ENCODE measurements around the gene TEDC1. TPM values are rescaled to one million over a fixed set of nuclear protein-coding genes. Genes with fewer than 3 reads are reported as not detected.

TEDC1 gene
- total and polyA plus RNA-seq, 2 donors = 17.9 to 23.3 TPM

GRCh38 chr14:105476097-105476830 is 14.8 kb upstream of the TEDC1 start:
- H3K36me3 ChIP-seq (ENCODE audit: control insufficient read depth in 2 of 2, insufficient read depth in 2 of 2, low read length in 1 of 2) = no peaks in the 10 kb centered on the region
- H3K4me1 ChIP-seq (ENCODE audit: control insufficient read depth in 2 of 2, insufficient read depth in 2 of 2, low read length in 2 of 2) = peaks cover 9 to 28% of the 10 kb centered on the region in 2 donors
- H3K9me3 ChIP-seq (ENCODE audit: control insufficient read depth in 2 of 2, insufficient read depth in 1 of 2, low read length in 1 of 2) = peaks cover 8 to 28% of the 10 kb centered on the region in 2 donors
- no peak overlapping the region for H3K4me3 ChIP-seq (ENCODE audit: low read length in 2 of 2)
- H3K27ac ChIP-seq (ENCODE audit: low read depth in 1 of 2, low read length in 1 of 2) = peak overlapping the region; percentile 37 to 46
- DNase-seq (ENCODE audit: low read depth in 6 of 9, low spot score in 9 of 9) = no peak
- H3K27me3 ChIP-seq (ENCODE audit: control insufficient read depth in 2 of 2, insufficient read depth in 1 of 2, low read length in 1 of 2) = peaks cover 75 to 89% of the 10 kb centered on the region in 2 donors
- 53% methylated on average over 21 of the region's 21 CpGs for WGBS

- no peak overlapping the region for H3K27ac ChIP-seq (ENCODE audit: low read depth in 1 of 2, low read length in 1 of 2)
- peaks cover 13 to 36% of the 10 kb centered on the region in 2 donors for H3K4me1 ChIP-seq (ENCODE audit: control insufficient read depth in 2 of 2, insufficient read depth in 2 of 2, low read length in 2 of 2)
- H3K9me3 ChIP-seq (ENCODE audit: control insufficient read depth in 2 of 2, insufficient read depth in 1 of 2, low read length in 1 of 2) = peaks cover 8 to 31% of the 10 kb centered on the region in 2 donors
- WGBS = 58% methylated on average over 16 of the region's 16 CpGs
- no peak for DNase-seq (ENCODE audit: low read depth in 6 of 9, low spot score in 9 of 9)
- no peaks in the 10 kb centered on the region for H3K36me3 ChIP-seq (ENCODE audit: control insufficient read depth in 2 of 2, insufficient read depth in 2 of 2, low read length in 1 of 2)
- no peak overlapping the region for H3K4me3 ChIP-seq (ENCODE audit: low read length in 2 of 2)
- H3K27me3 ChIP-seq (ENCODE audit: control insufficient read depth in 2 of 2, insufficient read depth in 1 of 2, low read length in 1 of 2) = peaks cover 75 to 95% of the 10 kb centered on the region in 2 donors
Observed at GRCh38 chr14:105476831-105477659, 14.0 kb upstream of the TEDC1 start.

GRCh38 chr14:105477660-105478397 is 13.2 kb upstream of the TEDC1 start:
- H3K27me3 ChIP-seq (ENCODE audit: control insufficient read depth in 2 of 2, insufficient read depth in 1 of 2, low read length in 1 of 2) = peaks cover 72 to 95% of the 10 kb centered on the region in 2 donors
- WGBS = 17% methylated on average over 56 of the region's 56 CpGs

GRCh38 chr14:105478398-105479251 is 12.4 kb upstream of the TEDC1 start:
- no peaks in the 10 kb centered on the region for H3K36me3 ChIP-seq (ENCODE audit: control insufficient read depth in 2 of 2, insufficient read depth in 2 of 2, low read length in 1 of 2)
- 45% methylated on average over 81 of the region's 81 CpGs for WGBS
- DNase-seq (ENCODE audit: low read depth in 6 of 9, low spot score in 9 of 9) = no peak
- no peak overlapping the region for H3K27ac ChIP-seq (ENCODE audit: low read depth in 1 of 2, low read length in 1 of 2)
- H3K9me3 ChIP-seq (ENCODE audit: control insufficient read depth in 2 of 2, insufficient read depth in 1 of 2, low read length in 1 of 2) = peaks cover 8 to 30% of the 10 kb centered on the region in 2 donors
- peaks cover 66 to 95% of the 10 kb centered on the region in 2 donors for H3K27me3 ChIP-seq (ENCODE audit: control insufficient read depth in 2 of 2, insufficient read depth in 1 of 2, low read length in 1 of 2)
- peaks cover 20 to 48% of the 10 kb centered on the region in 2 donors for H3K4me1 ChIP-seq (ENCODE audit: control insufficient read depth in 2 of 2, insufficient read depth in 2 of 2, low read length in 2 of 2)
- H3K4me3 ChIP-seq (ENCODE audit: low read length in 2 of 2) = no peak overlapping the region

More at GRCh38 chr14:105477660-105478397, 13.2 kb upstream of the TEDC1 start:
- Histone ChIP-seq H3K36me3 (ENCODE audit: control insufficient read depth in 2 of 2, insufficient read depth in 2 of 2, low read length in 1 of 2) (no peaks in the 10 kb centered on the region), H3K9me3 (ENCODE audit: control insufficient read depth in 2 of 2, insufficient read depth in 1 of 2, low read length in 1 of 2) (peaks cover 8 to 31% of the 10 kb centered on the region in 2 donors), H3K27ac (ENCODE audit: low read depth in 1 of 2, low read length in 1 of 2) (no peak overlapping the region), H3K4me3 (ENCODE audit: low read length in 2 of 2) (no peak overlapping the region), H3K4me1 (ENCODE audit: control insufficient read depth in 2 of 2, insufficient read depth in 2 of 2, low read length in 2 of 2) (peaks cover 20 to 44% of the 10 kb centered on the region in 2 donors)
- DNase-seq (ENCODE audit: low read depth in 6 of 9, low spot score in 9 of 9) = peak in 1 of 9 donors; percentile 28

GRCh38 chr14:105479431-105480158 is 11.5 kb upstream of the TEDC1 start:
- Histone ChIP-seq H3K36me3 (ENCODE audit: control insufficient read depth in 2 of 2, insufficient read depth in 2 of 2, low read length in 1 of 2) (no peaks in the 10 kb centered on the region), H3K27ac (ENCODE audit: low read depth in 1 of 2, low read length in 1 of 2) (no peak overlapping the region), H3K27me3 (ENCODE audit: control insufficient read depth in 2 of 2, insufficient read depth in 1 of 2, low read length in 1 of 2) (peaks cover 57 to 98% of the 10 kb centered on the region in 2 donors), H3K9me3 (ENCODE audit: control insufficient read depth in 2 of 2, insufficient read depth in 1 of 2, low read length in 1 of 2) (peaks cover 8 to 26% of the 10 kb centered on the region in 2 donors), H3K4me3 (ENCODE audit: low read length in 2 of 2) (no peak overlapping the region), H3K4me1 (ENCODE audit: control insufficient read depth in 2 of 2, insufficient read depth in 2 of 2, low read length in 2 of 2) (peaks cover 21 to 50% of the 10 kb centered on the region in 2 donors)
- 57% methylated on average over 34 of the region's 34 CpGs for WGBS
- DNase-seq (ENCODE audit: low read depth in 6 of 9, low spot score in 9 of 9) = no peak

GRCh38 chr14:105480199-105480746 is 10.8 kb upstream of the TEDC1 start:
- Histone ChIP-seq H3K9me3 (ENCODE audit: control insufficient read depth in 2 of 2, insufficient read depth in 1 of 2, low read length in 1 of 2) (peaks cover 8 to 26% of the 10 kb centered on the region in 2 donors), H3K36me3 (ENCODE audit: control insufficient read depth in 2 of 2, insufficient read depth in 2 of 2, low read length in 1 of 2) (no peaks in the 10 kb centered on the region), H3K27me3 (ENCODE audit: control insufficient read depth in 2 of 2, insufficient read depth in 1 of 2, low read length in 1 of 2) (peaks cover 52 to 98% of the 10 kb centered on the region in 2 donors), H3K4me3 (ENCODE audit: low read length in 2 of 2) (no peak overlapping the region), H3K4me1 (ENCODE audit: control insufficient read depth in 2 of 2, insufficient read depth in 2 of 2, low read length in 2 of 2) (peaks cover 18 to 49% of the 10 kb centered on the region in 2 donors), H3K27ac (ENCODE audit: low read depth in 1 of 2, low read length in 1 of 2) (no peak overlapping the region)
- 64% methylated on average over 15 of the region's 15 CpGs for WGBS
- DNase-seq (ENCODE audit: low read depth in 6 of 9, low spot score in 9 of 9) = no peak

GRCh38 chr14:105480807-105481801 is 9.9 kb upstream of the TEDC1 start:
- Histone ChIP-seq H3K9me3 (ENCODE audit: control insufficient read depth in 2 of 2, insufficient read depth in 1 of 2, low read length in 1 of 2) (peaks cover 8 to 26% of the 10 kb centered on the region in 2 donors), H3K36me3 (ENCODE audit: control insufficient read depth in 2 of 2, insufficient read depth in 2 of 2, low read length in 1 of 2) (no peaks in the 10 kb centered on the region), H3K4me1 (ENCODE audit: control insufficient read depth in 2 of 2, insufficient read depth in 2 of 2, low read length in 2 of 2) (peaks cover 18 to 48% of the 10 kb centered on the region in 2 donors), H3K27me3 (ENCODE audit: control insufficient read depth in 2 of 2, insufficient read depth in 1 of 2, low read length in 1 of 2) (peaks cover 49 to 98% of the 10 kb centered on the region in 2 donors), H3K4me3 (ENCODE audit: low read length in 2 of 2) (peak overlapping the region in 1 of 2 donors; percentile 19), H3K27ac (ENCODE audit: low read depth in 1 of 2, low read length in 1 of 2) (peak overlapping the region; percentile 85 to 86)
- peak in 6 of 9 donors; percentile 63 to 87 (median 76) for DNase-seq (ENCODE audit: low read depth in 6 of 9, low spot score in 9 of 9)
- 2% methylated on average over 35 of the region's 35 CpGs for WGBS
